Measurements from ENCODE around the gene RNU1-2. TPM values are rescaled to one million over a fixed set of nuclear protein-coding genes. Genes with fewer than 3 reads are reported as not detected.
"Not testable (repeated sequence)": the region's sequence is repeated elsewhere in the genome, so short reads cannot be mapped to it uniquely, and the experiment has no call there.

Gene RNU1-2
- total and polyA plus RNA-seq, 2 of the 4 experiments (the other 2 are of a cell fraction): under 0.01 TPM; not detected in 1

- H2BK20ac ChIP-seq (ENCODE audit: low read depth, low read length): no peak overlapping the region
- H3K79me1 ChIP-seq (ENCODE audit: low read depth in 1 of 2, low read length in 2 of 2): no peaks in the 10 kb centered on the region
- no peak overlapping the region for H4K91ac ChIP-seq (ENCODE audit: insufficient read depth, low read depth, low read length)
- in situ Hi-C loops (cut with MboI; ENCODE audit: low sequenced_read_pairs): no loop called here
- dilution Hi-C loops (cut with HindIII; ENCODE audit: low sequenced_read_pairs, unreplicated experiment): no loop called here
- H3K9me1 ChIP-seq (ENCODE audit: insufficient read depth, low read length): peaks cover 4% of the 10 kb centered on the region
- H3K4me1 ChIP-seq (ENCODE audit: control insufficient read depth, insufficient read depth, low read length): no peaks in the 10 kb centered on the region
- no peak overlapping the region for H2BK120ac ChIP-seq (ENCODE audit: low read depth, low read length)
- TF ChIP-seq MXI1 (IDR thresholded peaks at IDR 0.05; ENCODE audit: borderline replicate concordance, low read depth, low read length) (no peak), ELK1 (IDR thresholded peaks at IDR 0.05; ENCODE audit: borderline replicate concordance, low read depth, low read length) (no peak)
- ATAC-seq (ENCODE audit: low read depth) (no peak), DNase-seq (no peak)
- no peak overlapping the region for H4K5ac ChIP-seq (ENCODE audit: low read depth, low read length)
- H3K9me3 ChIP-seq (ENCODE audit: control insufficient read depth, insufficient read depth, low read length): no peaks in the 10 kb centered on the region
- H4K20me1 ChIP-seq (ENCODE audit: insufficient read depth, low read length): peaks cover 4% of the 10 kb centered on the region; the same call in 1 of the 2 replicates
- no peak overlapping the region for H2AK5ac ChIP-seq (ENCODE audit: low read depth, low read length)
- H2BK5ac ChIP-seq (ENCODE audit: low read depth, low read length, poor library complexity, severe bottlenecking): no peak overlapping the region
- no peak overlapping the region for H3K4me3 ChIP-seq (ENCODE audit: insufficient read depth, low read depth, low read length)
- no peak overlapping the region for H2AFZ ChIP-seq (replicated peaks; ENCODE audit: low read length, poor library complexity)
- ChIA-PET CTCF (no interaction called here), POLR2A (ENCODE audit: unreplicated experiment) (no interaction called here)
- intact Hi-C loops (cut with micrococcal nuclease): no loop called here
- H3K14ac ChIP-seq (replicated peaks; ENCODE audit: low read depth, low read length): no peak overlapping the region
- peaks cover 3% of the 10 kb centered on the region for H3K36me3 ChIP-seq (ENCODE audit: control insufficient read depth, insufficient read depth, low read length)
- H2AK9ac ChIP-seq (replicated peaks; ENCODE audit: low read depth, low read length, poor library complexity): no peak overlapping the region
- 91% methylated on average over 11 of the region's 19 CpGs; no CpG with 5 or more reads in 1 of the 2 experiments for WGBS, 2 experiments (ENCODE audit: extremely low coverage in 2 of 2, insufficient read length in 1 of 2)
- no peak overlapping the region for H3K9ac ChIP-seq (ENCODE audit: low read depth, low read length)
- no peak overlapping the region for H3K27ac ChIP-seq (ENCODE audit: insufficient read depth, low read length)
- H2BK15ac ChIP-seq (ENCODE audit: low read depth, low read length): no peak overlapping the region
- no peaks in the 10 kb centered on the region for H3K27me3 ChIP-seq (ENCODE audit: control insufficient read depth, insufficient read depth, low read length)
- no peak overlapping the region for H3K23ac ChIP-seq (ENCODE audit: low read depth, low read length)
- BruUV-seq (replicated peaks): no TSS peak
- H3K4ac ChIP-seq (ENCODE audit: low read depth, low read length): no peak overlapping the region
- H4K8ac ChIP-seq (ENCODE audit: low read depth in 2 of 2, low read length in 2 of 2): no peak overlapping the region
- H3K56ac ChIP-seq (ENCODE audit: extremely low read depth, insufficient read depth, low read length): no peak overlapping the region
- H3K18ac ChIP-seq (ENCODE audit: low read depth, low read length): no peak overlapping the region
- H3K4me2 ChIP-seq (ENCODE audit: low read depth, low read length): no peak overlapping the region
Observed at GRCh38 chr1:16944038-16944437, 48.3 kb downstream of the RNU1-2 start.

GRCh38 chr1:16945512-16945911, 49.7 kb downstream of the RNU1-2 start:
- H3K14ac ChIP-seq (replicated peaks; ENCODE audit: low read depth, low read length); H2BK20ac ChIP-seq (ENCODE audit: low read depth, low read length); H4K5ac ChIP-seq (ENCODE audit: low read depth, low read length); H4K8ac ChIP-seq (ENCODE audit: low read depth in 2 of 2, low read length in 2 of 2); H2AK9ac ChIP-seq (replicated peaks; ENCODE audit: low read depth, low read length, poor library complexity); H2BK5ac ChIP-seq (ENCODE audit: low read depth, low read length, poor library complexity, severe bottlenecking); CTCF ChIA-PET; H2AFZ ChIP-seq (replicated peaks; ENCODE audit: low read length, poor library complexity); H3K27ac ChIP-seq (ENCODE audit: insufficient read depth, low read length); ATAC-seq (ENCODE audit: low read depth); H3K56ac ChIP-seq (ENCODE audit: extremely low read depth, insufficient read depth, low read length); H2BK120ac ChIP-seq (ENCODE audit: low read depth, low read length); H2BK15ac ChIP-seq (ENCODE audit: low read depth, low read length); dilution Hi-C loops (cut with HindIII; ENCODE audit: low sequenced_read_pairs, unreplicated experiment); H2AK5ac ChIP-seq (ENCODE audit: low read depth, low read length); H3K9me3 ChIP-seq (ENCODE audit: control insufficient read depth, insufficient read depth, low read length); H3K9ac ChIP-seq (ENCODE audit: low read depth, low read length); H3K79me1 ChIP-seq (ENCODE audit: low read depth in 1 of 2, low read length in 2 of 2); POLR2A ChIA-PET (ENCODE audit: unreplicated experiment); H3K4ac ChIP-seq (ENCODE audit: low read depth, low read length); H3K4me2 ChIP-seq (ENCODE audit: low read depth, low read length); H3K23ac ChIP-seq (ENCODE audit: low read depth, low read length); H3K4me3 ChIP-seq (ENCODE audit: insufficient read depth, low read depth, low read length); H3K18ac ChIP-seq (ENCODE audit: low read depth, low read length); H3K36me3 ChIP-seq (ENCODE audit: control insufficient read depth, insufficient read depth, low read length); intact Hi-C loops (cut with micrococcal nuclease); DNase-seq; H4K20me1 ChIP-seq (ENCODE audit: insufficient read depth, low read length); H3K27me3 ChIP-seq (ENCODE audit: control insufficient read depth, insufficient read depth, low read length); H3K4me1 ChIP-seq (ENCODE audit: control insufficient read depth, insufficient read depth, low read length); BruUV-seq (replicated peaks); H3K9me1 ChIP-seq (ENCODE audit: insufficient read depth, low read length); H4K91ac ChIP-seq (ENCODE audit: insufficient read depth, low read depth, low read length): not testable (repeated sequence)
- 78% methylated on average over 1 of the region's 9 CpGs; no CpG with 5 or more reads in 1 of the 2 experiments for WGBS, 2 experiments (ENCODE audit: extremely low coverage in 2 of 2, insufficient read length in 1 of 2)
- in situ Hi-C loops (cut with MboI; ENCODE audit: low sequenced_read_pairs): loop anchor here (5.0 kb wide), 1 partner anchor 323 kb away; no protein-coding TSS in a partner anchor
